GM23338 (cell line): ENCODE data around the gene DTX4. TPM values are rescaled to one million over a fixed set of nuclear protein-coding genes. Genes with fewer than 3 reads are reported as not detected.
A peak's percentile ranks its signal among the peaks of the same experiment; 100 is the strongest.

ENCODE experiments used
- ATAC-seq: fragments of 200-7000 bp; cut with Tn5 transposase; 3 replicates; pipeline ENCODE4 v1.9.1; 2020
- DNase-seq: peaks from one replicate; pipeline ENCODE4 v3.0.0-alpha.2; 2015; ENCODE audit warnings: low spot score
- H2AFZ ChIP-seq: fragments of 200-600 bp; sonication (generic); 2 replicates; pipeline ENCODE4 v1.8.0; 2016; ENCODE audit warnings: antibody characterized with exemption, mild to moderate bottlenecking, moderate library complexity
- H3F3A ChIP-seq: fragments of 200-600 bp; sonication (generic); replicated peaks from 2 replicates; pipeline ENCODE4 v1.8.0; 2017; ENCODE audit warnings: antibody characterized with exemption, mixed run types, low read depth
- H3K27ac ChIP-seq: fragments of 200-600 bp; sonication (generic); 2 replicates; pipeline ENCODE4 v1.6.1; 2016; ENCODE audit warnings: low read depth
- H3K27me3 ChIP-seq: fragments of 200-600 bp; sonication (generic); 2 replicates; pipeline ENCODE4 v1.8.0; 2016; ENCODE audit warnings: mild to moderate bottlenecking, mixed run types, moderate library complexity; ENCODE audit not compliant: insufficient read depth
- H3K36me3 ChIP-seq: fragments of 200-600 bp; sonication (generic); 2 replicates; pipeline ENCODE4 v1.8.0; 2016; ENCODE audit warnings: mild to moderate bottlenecking; ENCODE audit not compliant: insufficient read depth
- H3K4me1 ChIP-seq: fragments of 200-600 bp; sonication (generic); 2 replicates; pipeline ENCODE4 v1.8.0; 2016; ENCODE audit warnings: mild to moderate bottlenecking, moderate library complexity; ENCODE audit not compliant: insufficient read depth
- H3K4me2 ChIP-seq: fragments of 200-600 bp; sonication (generic); 2 replicates; pipeline ENCODE4 v1.7.1; 2017; ENCODE audit warnings: mixed run types
- H3K4me3 ChIP-seq: fragments of 200-600 bp; sonication (generic); 2 replicates; pipeline ENCODE4 v1.6.1; 2016; ENCODE audit warnings: mixed run types
- H3K79me2 ChIP-seq: fragments of 200-600 bp; sonication (generic); replicated peaks from 2 replicates; pipeline ENCODE4 v1.8.0; 2017; ENCODE audit warnings: mild to moderate bottlenecking; ENCODE audit not compliant: insufficient read depth
- H3K9me2 ChIP-seq: fragments of 200-600 bp; sonication (generic); 2 replicates; pipeline ENCODE4 v1.8.0; 2017; ENCODE audit not compliant: insufficient read depth
- H4K20me1 ChIP-seq: fragments of 200-600 bp; sonication (generic); replicated peaks from 2 replicates; pipeline ENCODE4 v1.8.0; 2017; ENCODE audit warnings: mild to moderate bottlenecking; ENCODE audit not compliant: insufficient read depth
- H3K27ac Mint-ChIP-seq: 2 replicates; pipeline ENCODE4 v1.8.0; 2020; ENCODE audit warnings: inconsistent platforms, mild to moderate bottlenecking, moderate library complexity, mixed read lengths
- H3K27me3 Mint-ChIP-seq: 3 replicates; pipeline ENCODE4 v1.8.0; 2022; ENCODE audit warnings: low read depth, mild to moderate bottlenecking, moderate library complexity, mixed read lengths, inconsistent platforms; ENCODE audit not compliant: insufficient read depth, poor library complexity
- H3K36me3 Mint-ChIP-seq: 3 replicates; pipeline ENCODE4 v1.8.0; 2021; ENCODE audit warnings: low read depth, mild to moderate bottlenecking, inconsistent platforms, moderate library complexity, mixed read lengths
- H3K4me1 Mint-ChIP-seq: 3 replicates; pipeline ENCODE4 v1.8.0; 2020; ENCODE audit warnings: mild to moderate bottlenecking, inconsistent platforms, mixed read lengths
- H3K4me3 Mint-ChIP-seq: 3 replicates; pipeline ENCODE4 v1.8.0; 2021; ENCODE audit warnings: moderate library complexity, mild to moderate bottlenecking, inconsistent platforms, mixed read lengths
- H3K9me3 Mint-ChIP-seq: 3 replicates; pipeline ENCODE4 v1.8.0; 2020; ENCODE audit warnings: moderate library complexity, mild to moderate bottlenecking, inconsistent platforms, mixed read lengths
- CREB1 ChIP-seq: fragments of 250-450 bp; sonication (Bioruptor Pico); IDR thresholded peaks from 2 replicates; pipeline ENCODE4 v1.5.0; 2020; ENCODE audit warnings: low read depth, mild to moderate bottlenecking, moderate library complexity
- EZH2 ChIP-seq: fragments of 200-600 bp; sonication (generic); IDR thresholded peaks from one replicate; pipeline ENCODE4 v1.8.0; 2017; ENCODE audit warnings: antibody characterized with exemption, mild to moderate bottlenecking, low read depth; ENCODE audit not compliant: unreplicated experiment
- EZH2phosphoT487 ChIP-seq: fragments of 200-600 bp; sonication (generic); IDR thresholded peaks from one replicate; pipeline ENCODE4 v1.8.1; 2018; ENCODE audit warnings: antibody characterized with exemption; ENCODE audit not compliant: unreplicated experiment
- STAT1 ChIP-seq: IDR thresholded peaks from one replicate; pipeline ENCODE4 v1.6.1; 2016; ENCODE audit warnings: antibody characterized with exemption; ENCODE audit not compliant: unreplicated experiment
- polyA plus RNA-seq: library from polyadenylated mRNA; unstranded; fragments of >200 nt; fragmentation: Nextera tagmentation; extraction: Ambion mirVana; gene quantifications from 2 replicates; pipeline ENCODE4 v1.2.1, GENCODE V29; 2016
- total RNA-seq: library from RNA; depleted of rRNA; stranded (reverse); fragments of >200 nt; shearing (Covaris generic); gene quantifications from 2 replicates; pipeline ENCODE4 v1.2.3, GENCODE V29; 2014
- TF ChIP-seq, protein P1 (sequence below), 2 experiments: fragments of 200-600 bp in 1 of 2; sonication (generic) in 1 of 2; conservative IDR thresholded peaks; 2 replicates each; pipeline versions ENCODE4 v1.5.1 to v1.6.1; 2016 to 2017; ENCODE audit warnings: antibody characterized with exemption in 2 of 2, low read depth in 2 of 2, mild to moderate bottlenecking in 2 of 2, moderate library complexity in 1 of 2
- TF ChIP-seq, protein P2 (sequence below): fragments of 250-450 bp; sonication (Bioruptor Pico); IDR thresholded peaks from 2 replicates; pipeline ENCODE4 v1.5.0; 2020; ENCODE audit warnings: mild to moderate bottlenecking, moderate library complexity

The DTX4 gene
- total and polyA plus RNA-seq, 2 experiments from 2014 or later: 4.2 to 14.7 TPM

DNA sequence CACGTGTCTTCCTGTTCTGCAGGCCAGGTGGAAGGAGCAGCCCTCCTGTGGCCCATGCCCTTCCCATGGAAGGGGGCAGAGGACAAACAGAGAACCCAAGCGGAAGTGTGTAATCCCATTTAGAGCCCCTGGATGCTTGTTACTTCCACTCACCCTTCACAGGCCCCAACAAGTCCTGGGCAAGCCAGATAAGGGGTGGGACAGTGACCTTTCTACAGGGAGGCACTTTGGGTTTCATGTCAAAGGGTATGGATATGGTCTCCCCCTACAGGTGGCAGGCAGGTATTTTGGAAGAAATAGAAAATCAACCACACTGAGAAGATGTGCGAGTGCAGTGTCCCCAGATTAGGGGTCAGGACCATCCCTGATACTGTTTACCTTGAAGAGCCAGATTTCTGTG lies 29.4 kb downstream of the DTX4 start:
- Histone ChIP-seq H3K9me2 (0 out of 2 replicates have a peak, but pooled peaks cover 4% of the 10 kb centered on the region), H3K4me1 (no peaks in the 10 kb centered on the region), H3K27me3 (no peaks in the 10 kb centered on the region), H3F3A (no peaks in the 10 kb centered on the region), H3K36me3 (peaks cover 9% of the 10 kb centered on the region), H3K4me3 (no peak overlapping the region), H3K4me2 (no peak overlapping the region), H4K20me1 (no peaks in the 10 kb centered on the region; the same call in 1 of the 2 replicates), H3K79me2 (no peaks in the 10 kb centered on the region), H3K27ac (no peak overlapping the region), H2AFZ (no peak overlapping the region)
- peaks cover 64% of the 10 kb centered on the region for H3K36me3 Mint-ChIP-seq
- H3K4me3 Mint-ChIP-seq: no peak overlapping the region
- peaks cover 2% of the 10 kb centered on the region; the same call in 1 of the 3 replicates for H3K4me1 Mint-ChIP-seq
- H3K27me3 Mint-ChIP-seq: peaks cover 3% of the 10 kb centered on the region
- H3K9me3 Mint-ChIP-seq: peaks cover 9% of the 10 kb centered on the region
- TF ChIP-seq EZH2 (no peak), CREB1 (CRISPR knock-in tag) (no peak)
- TF ChIP-seq, protein P1, sequence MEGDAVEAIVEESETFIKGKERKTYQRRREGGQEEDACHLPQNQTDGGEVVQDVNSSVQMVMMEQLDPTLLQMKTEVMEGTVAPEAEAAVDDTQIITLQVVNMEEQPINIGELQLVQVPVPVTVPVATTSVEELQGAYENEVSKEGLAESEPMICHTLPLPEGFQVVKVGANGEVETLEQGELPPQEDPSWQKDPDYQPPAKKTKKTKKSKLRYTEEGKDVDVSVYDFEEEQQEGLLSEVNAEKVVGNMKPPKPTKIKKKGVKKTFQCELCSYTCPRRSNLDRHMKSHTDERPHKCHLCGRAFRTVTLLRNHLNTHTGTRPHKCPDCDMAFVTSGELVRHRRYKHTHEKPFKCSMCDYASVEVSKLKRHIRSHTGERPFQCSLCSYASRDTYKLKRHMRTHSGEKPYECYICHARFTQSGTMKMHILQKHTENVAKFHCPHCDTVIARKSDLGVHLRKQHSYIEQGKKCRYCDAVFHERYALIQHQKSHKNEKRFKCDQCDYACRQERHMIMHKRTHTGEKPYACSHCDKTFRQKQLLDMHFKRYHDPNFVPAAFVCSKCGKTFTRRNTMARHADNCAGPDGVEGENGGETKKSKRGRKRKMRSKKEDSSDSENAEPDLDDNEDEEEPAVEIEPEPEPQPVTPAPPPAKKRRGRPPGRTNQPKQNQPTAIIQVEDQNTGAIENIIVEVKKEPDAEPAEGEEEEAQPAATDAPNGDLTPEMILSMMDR (conservative IDR thresholded peaks at IDR 0.05; ENCODE audit: low read depth in 2 of 2): peak; percentile 53 to 57
- H3K27ac Mint-ChIP-seq: no peak overlapping the region; the same call in 1 of the 2 replicates
- ATAC-seq (peak; percentile 87), DNase-seq (peak; percentile 51)

DNA sequence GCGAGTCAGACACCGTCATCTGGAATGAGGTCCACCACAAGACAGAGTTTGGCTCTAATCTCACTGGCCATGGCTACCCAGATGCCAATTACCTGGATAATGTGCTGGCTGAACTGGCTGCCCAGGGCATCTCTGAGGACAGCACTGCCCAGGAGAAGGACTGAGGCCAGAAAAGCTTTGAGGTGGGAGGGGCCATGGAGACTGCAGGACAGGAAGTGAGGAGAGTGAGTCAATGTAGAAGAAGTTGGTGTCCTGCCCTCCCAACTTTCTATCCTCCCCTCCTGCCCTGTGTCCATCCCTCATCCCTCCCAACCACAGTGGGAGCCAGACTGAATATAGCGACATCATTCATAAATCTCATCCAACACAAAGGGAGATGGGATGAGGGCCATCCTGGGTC lies 32.8 kb downstream of the DTX4 start:
- Mint-ChIP-seq H3K36me3 (peaks cover 44% of the 10 kb centered on the region), H3K27ac (no peak overlapping the region), H3K27me3 (peaks cover 11% of the 10 kb centered on the region), H3K9me3 (no peaks in the 10 kb centered on the region; the same call in 2 of the 3 replicates), H3K4me1 (peaks cover 8% of the 10 kb centered on the region; the same call in 2 of the 3 replicates), H3K4me3 (no peak overlapping the region)
- no peak overlapping the region for H2AFZ ChIP-seq
- ATAC-seq (no peak), DNase-seq (no peak)
- H3K79me2 ChIP-seq: no peaks in the 10 kb centered on the region
- peaks cover 9% of the 10 kb centered on the region for H3K36me3 ChIP-seq
- no peak overlapping the region for H3K27ac ChIP-seq
- H3F3A ChIP-seq: no peaks in the 10 kb centered on the region
- no peak for TF ChIP-seq STAT1
- TF ChIP-seq, protein P2, sequence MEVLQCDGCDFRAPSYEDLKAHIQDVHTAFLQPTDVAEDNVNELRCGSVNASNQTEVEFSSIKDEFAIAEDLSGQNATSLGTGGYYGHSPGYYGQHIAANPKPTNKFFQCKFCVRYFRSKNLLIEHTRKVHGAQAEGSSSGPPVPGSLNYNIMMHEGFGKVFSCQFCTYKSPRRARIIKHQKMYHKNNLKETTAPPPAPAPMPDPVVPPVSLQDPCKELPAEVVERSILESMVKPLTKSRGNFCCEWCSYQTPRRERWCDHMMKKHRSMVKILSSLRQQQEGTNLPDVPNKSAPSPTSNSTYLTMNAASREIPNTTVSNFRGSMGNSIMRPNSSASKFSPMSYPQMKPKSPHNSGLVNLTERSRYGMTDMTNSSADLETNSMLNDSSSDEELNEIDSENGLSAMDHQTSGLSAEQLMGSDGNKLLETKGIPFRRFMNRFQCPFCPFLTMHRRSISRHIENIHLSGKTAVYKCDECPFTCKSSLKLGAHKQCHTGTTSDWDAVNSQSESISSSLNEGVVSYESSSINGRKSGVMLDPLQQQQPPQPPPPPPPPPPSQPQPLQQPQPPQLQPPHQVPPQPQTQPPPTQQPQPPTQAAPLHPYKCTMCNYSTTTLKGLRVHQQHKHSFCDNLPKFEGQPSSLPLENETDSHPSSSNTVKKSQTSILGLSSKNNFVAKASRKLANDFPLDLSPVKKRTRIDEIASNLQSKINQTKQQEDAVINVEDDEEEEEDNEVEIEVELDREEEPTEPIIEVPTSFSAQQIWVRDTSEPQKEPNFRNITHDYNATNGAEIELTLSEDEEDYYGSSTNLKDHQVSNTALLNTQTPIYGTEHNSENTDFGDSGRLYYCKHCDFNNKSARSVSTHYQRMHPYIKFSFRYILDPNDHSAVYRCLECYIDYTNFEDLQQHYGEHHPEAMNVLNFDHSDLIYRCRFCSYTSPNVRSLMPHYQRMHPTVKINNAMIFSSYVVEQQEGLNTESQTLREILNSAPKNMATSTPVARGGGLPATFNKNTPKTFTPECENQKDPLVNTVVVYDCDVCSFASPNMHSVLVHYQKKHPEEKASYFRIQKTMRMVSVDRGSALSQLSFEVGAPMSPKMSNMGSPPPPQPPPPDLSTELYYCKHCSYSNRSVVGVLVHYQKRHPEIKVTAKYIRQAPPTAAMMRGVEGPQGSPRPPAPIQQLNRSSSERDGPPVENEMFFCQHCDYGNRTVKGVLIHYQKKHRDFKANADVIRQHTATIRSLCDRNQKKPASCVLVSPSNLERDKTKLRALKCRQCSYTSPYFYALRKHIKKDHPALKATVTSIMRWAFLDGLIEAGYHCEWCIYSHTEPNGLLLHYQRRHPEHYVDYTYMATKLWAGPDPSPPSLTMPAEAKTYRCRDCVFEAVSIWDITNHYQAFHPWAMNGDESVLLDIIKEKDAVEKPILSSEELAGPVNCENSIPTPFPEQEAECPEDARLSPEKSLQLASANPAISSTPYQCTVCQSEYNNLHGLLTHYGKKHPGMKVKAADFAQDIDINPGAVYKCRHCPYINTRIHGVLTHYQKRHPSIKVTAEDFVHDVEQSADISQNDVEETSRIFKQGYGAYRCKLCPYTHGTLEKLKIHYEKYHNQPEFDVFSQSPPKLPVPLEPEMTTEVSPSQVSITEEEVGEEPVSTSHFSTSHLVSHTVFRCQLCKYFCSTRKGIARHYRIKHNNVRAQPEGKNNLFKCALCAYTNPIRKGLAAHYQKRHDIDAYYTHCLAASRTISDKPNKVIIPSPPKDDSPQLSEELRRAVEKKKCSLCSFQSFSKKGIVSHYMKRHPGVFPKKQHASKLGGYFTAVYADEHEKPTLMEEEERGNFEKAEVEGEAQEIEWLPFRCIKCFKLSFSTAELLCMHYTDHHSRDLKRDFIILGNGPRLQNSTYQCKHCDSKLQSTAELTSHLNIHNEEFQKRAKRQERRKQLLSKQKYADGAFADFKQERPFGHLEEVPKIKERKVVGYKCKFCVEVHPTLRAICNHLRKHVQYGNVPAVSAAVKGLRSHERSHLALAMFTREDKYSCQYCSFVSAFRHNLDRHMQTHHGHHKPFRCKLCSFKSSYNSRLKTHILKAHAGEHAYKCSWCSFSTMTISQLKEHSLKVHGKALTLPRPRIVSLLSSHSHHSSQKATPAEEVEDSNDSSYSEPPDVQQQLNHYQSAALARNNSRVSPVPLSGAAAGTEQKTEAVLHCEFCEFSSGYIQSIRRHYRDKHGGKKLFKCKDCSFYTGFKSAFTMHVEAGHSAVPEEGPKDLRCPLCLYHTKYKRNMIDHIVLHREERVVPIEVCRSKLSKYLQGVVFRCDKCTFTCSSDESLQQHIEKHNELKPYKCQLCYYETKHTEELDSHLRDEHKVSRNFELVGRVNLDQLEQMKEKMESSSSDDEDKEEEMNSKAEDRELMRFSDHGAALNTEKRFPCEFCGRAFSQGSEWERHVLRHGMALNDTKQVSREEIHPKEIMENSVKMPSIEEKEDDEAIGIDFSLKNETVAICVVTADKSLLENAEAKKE (CRISPR knock-in tag): no peak
- no peak for TF ChIP-seq EZH2phosphoT487
- H3K4me1 ChIP-seq: peaks cover 4% of the 10 kb centered on the region; the same call in 1 of the 2 replicates
- no peaks in the 10 kb centered on the region; the same call in 1 of the 2 replicates for H4K20me1 ChIP-seq
- peaks cover 3% of the 10 kb centered on the region; the same call in 1 of the 2 replicates for H3K9me2 ChIP-seq
- no peak overlapping the region for H3K4me3 ChIP-seq
- no peaks in the 10 kb centered on the region for H3K27me3 ChIP-seq
- H3K4me2 ChIP-seq: no peak overlapping the region
